ENCODE results near the gene CGRRF1. TPM values are rescaled to one million over a fixed set of nuclear protein-coding genes. Genes with fewer than 3 reads are reported as not detected.

Gene CGRRF1
- total and polyA plus RNA-seq, 9 of the 15 experiments (the other 6 are each of a cell fraction or from before 2014, with no cell fraction given): 2.8 to 15.8 (median 4.6) TPM

DNA sequence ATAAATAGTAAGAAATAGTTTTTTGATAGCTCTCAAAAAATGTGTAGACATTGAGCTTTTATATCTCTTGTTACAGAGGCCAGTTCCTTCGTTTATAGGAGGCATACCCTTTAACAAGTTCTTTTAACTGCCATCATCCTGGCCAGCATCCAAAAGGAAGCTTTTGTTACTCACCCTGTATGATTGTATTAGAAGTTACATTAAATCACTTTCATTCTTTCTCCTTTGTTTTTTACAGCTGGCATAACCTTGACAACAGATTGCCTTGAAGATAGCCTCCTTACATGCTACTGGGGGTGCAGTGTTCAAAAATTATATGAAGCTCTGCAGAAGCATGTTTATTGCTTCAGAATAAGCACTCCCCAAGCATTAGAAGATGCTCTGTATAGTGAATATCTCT, 20.1 kb downstream of the CGRRF1 start:
- H3K27me3 ChIP-seq (ENCODE audit: control insufficient read depth in 2 of 2, insufficient read depth in 2 of 2, low read length in 2 of 2): no peaks in the 10 kb centered on the region
- in situ Hi-C loops (cut with MboI): no loop called here
- H3K9me1 ChIP-seq (ENCODE audit: control insufficient read depth, insufficient read depth, low read length): no peaks in the 10 kb centered on the region
- no peak overlapping the region for H2AFZ ChIP-seq (ENCODE audit: low read depth, low read length)
- FAIRE-seq (no peak), ATAC-seq (no peak), DNase-seq (ENCODE audit: extremely low read depth in 1 of 4, low spot score in 3 of 4) (no peak)
- intact Hi-C loops (cut with micrococcal nuclease): no loop called here
- ChIA-PET POLR2A (interaction anchor here (0.6 kb wide), 1 partner anchor 232 kb away, joined by 3 read pairs; no protein-coding TSS in a partner anchor), CTCF (ENCODE audit: low intra/inter-chr PET ratio) (no interaction called here)
- H3K79me2 ChIP-seq (ENCODE audit: control insufficient read depth, insufficient read depth, low read length): no peaks in the 10 kb centered on the region
- no peak overlapping the region for H3K27ac ChIP-seq (ENCODE audit: extremely low read depth, low read depth, low read length)
- H3K36me3 ChIP-seq (ENCODE audit: control insufficient read depth, insufficient read depth, low read length): no peaks in the 10 kb centered on the region
- H3K9ac ChIP-seq (ENCODE audit: insufficient read depth in 1 of 2, low read depth in 2 of 2, low read length in 2 of 2): no peak overlapping the region
- no peak overlapping the region for H3K4me2 ChIP-seq (ENCODE audit: insufficient read depth, low read length)
- BruUV-seq (replicated peaks): no TSS peak
- no peaks in the 10 kb centered on the region for H3K4me1 ChIP-seq (replicated peaks in 1 of 2; ENCODE audit: control insufficient read depth in 2 of 2, insufficient read depth in 2 of 2, low read length in 2 of 2)
- 16% methylated on average over 1 of the region's 1 CpG for WGBS (ENCODE audit: insufficient coverage, low coverage, missing lambda C conversion rate)
- no peaks in the 10 kb centered on the region for H3K9me3 ChIP-seq (replicated peaks; ENCODE audit: control insufficient read depth, insufficient read depth, low read depth, low read length)
- H3K4me3 ChIP-seq: no peak overlapping the region
- H4K20me1 ChIP-seq (replicated peaks; ENCODE audit: control insufficient read depth, insufficient read depth, low read length): no peaks in the 10 kb centered on the region
- no peak for TF ChIP-seq HIVEP1 (CRISPR knock-in tag; IDR thresholded peaks at IDR 0.05)
- no peak for TF ChIP-seq BACH1 (tag; IDR thresholded peaks at IDR 0.05)
- no peak for TF ChIP-seq MCM3 (IDR thresholded peaks at IDR 0.05)
- no peak for TF ChIP-seq SAFB2 (IDR thresholded peaks at IDR 0.05; ENCODE audit: borderline replicate concordance, low read depth, low read length, severe bottlenecking)
- TF ChIP-seq ETS2 (tag; IDR thresholded peaks at IDR 0.05; ENCODE audit: borderline replicate concordance, poor library complexity, severe bottlenecking): no peak
- TF ChIP-seq, protein P1, sequence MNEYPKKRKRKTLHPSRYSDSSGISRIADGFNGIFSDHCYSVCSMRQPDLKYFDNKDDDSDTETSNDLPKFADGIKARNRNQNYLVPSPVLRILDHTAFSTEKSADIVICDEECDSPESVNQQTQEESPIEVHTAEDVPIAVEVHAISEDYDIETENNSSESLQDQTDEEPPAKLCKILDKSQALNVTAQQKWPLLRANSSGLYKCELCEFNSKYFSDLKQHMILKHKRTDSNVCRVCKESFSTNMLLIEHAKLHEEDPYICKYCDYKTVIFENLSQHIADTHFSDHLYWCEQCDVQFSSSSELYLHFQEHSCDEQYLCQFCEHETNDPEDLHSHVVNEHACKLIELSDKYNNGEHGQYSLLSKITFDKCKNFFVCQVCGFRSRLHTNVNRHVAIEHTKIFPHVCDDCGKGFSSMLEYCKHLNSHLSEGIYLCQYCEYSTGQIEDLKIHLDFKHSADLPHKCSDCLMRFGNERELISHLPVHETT (CRISPR knock-in tag; conservative IDR thresholded peaks at IDR 0.05 in 1 of 2, IDR thresholded peaks at IDR 0.05 in 1 of 2): no peak
- no peak for TF ChIP-seq ESRRB (CRISPR knock-in tag; IDR thresholded peaks at IDR 0.05; ENCODE audit: borderline replicate concordance)
- no peak for TF ChIP-seq NCOR1 (IDR thresholded peaks at IDR 0.05)
- no peak for TF ChIP-seq HDAC8 (tag; IDR thresholded peaks at IDR 0.05)
- TF ChIP-seq, protein P2, sequence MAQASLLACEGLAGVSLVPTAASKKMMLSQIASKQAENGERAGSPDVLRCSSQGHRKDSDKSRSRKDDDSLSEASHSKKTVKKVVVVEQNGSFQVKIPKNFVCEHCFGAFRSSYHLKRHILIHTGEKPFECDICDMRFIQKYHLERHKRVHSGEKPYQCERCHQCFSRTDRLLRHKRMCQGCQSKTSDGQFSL (CRISPR knock-in tag; IDR thresholded peaks at IDR 0.05): no peak
- TF ChIP-seq, protein P2 (tag; IDR thresholded peaks at IDR 0.05): no peak
- no peak for TF ChIP-seq ZNF146 (CRISPR knock-in tag; IDR thresholded peaks at IDR 0.05; ENCODE audit: unreplicated experiment)
- no peak for TF ChIP-seq ZNF143 (CRISPR knock-in tag; IDR thresholded peaks at IDR 0.05)
- no peak for TF ChIP-seq ZNF551 (CRISPR knock-in tag; IDR thresholded peaks at IDR 0.05)
- TF ChIP-seq, protein P3, sequence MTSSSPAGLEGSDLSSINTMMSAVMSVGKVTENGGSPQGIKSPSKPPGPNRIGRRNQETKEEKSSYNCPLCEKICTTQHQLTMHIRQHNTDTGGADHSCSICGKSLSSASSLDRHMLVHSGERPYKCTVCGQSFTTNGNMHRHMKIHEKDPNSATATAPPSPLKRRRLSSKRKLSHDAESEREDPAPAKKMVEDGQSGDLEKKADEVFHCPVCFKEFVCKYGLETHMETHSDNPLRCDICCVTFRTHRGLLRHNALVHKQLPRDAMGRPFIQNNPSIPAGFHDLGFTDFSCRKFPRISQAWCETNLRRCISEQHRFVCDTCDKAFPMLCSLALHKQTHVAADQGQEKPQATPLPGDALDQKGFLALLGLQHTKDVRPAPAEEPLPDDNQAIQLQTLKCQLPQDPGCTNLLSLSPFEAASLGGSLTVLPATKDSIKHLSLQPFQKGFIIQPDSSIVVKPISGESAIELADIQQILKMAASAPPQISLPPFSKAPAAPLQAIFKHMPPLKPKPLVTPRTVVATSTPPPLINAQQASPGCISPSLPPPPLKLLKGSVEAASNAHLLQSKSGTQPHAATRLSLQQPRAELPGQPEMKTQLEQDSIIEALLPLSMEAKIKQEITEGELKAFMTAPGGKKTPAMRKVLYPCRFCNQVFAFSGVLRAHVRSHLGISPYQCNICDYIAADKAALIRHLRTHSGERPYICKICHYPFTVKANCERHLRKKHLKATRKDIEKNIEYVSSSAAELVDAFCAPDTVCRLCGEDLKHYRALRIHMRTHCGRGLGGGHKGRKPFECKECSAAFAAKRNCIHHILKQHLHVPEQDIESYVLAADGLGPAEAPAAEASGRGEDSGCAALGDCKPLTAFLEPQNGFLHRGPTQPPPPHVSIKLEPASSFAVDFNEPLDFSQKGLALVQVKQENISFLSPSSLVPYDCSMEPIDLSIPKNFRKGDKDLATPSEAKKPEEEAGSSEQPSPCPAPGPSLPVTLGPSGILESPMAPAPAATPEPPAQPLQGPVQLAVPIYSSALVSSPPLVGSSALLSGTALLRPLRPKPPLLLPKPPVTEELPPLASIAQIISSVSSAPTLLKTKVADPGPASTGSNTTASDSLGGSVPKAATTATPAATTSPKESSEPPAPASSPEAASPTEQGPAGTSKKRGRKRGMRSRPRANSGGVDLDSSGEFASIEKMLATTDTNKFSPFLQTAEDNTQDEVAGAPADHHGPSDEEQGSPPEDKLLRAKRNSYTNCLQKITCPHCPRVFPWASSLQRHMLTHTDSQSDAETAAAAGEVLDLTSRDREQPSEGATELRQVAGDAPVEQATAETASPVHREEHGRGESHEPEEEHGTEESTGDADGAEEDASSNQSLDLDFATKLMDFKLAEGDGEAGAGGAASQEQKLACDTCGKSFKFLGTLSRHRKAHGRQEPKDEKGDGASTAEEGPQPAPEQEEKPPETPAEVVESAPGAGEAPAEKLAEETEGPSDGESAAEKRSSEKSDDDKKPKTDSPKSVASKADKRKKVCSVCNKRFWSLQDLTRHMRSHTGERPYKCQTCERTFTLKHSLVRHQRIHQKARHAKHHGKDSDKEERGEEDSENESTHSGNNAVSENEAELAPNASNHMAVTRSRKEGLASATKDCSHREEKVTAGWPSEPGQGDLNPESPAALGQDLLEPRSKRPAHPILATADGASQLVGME (CRISPR knock-in tag; IDR thresholded peaks at IDR 0.05): no peak
- TF ChIP-seq ZNF184 (CRISPR knock-in tag; IDR thresholded peaks at IDR 0.05): no peak

Measured in K562 (cell line).